Measurements from ENCODE around the gene ZDHHC4. TPM values are rescaled to one million over a fixed set of nuclear protein-coding genes. Genes with fewer than 3 reads are reported as not detected.

ZDHHC4 gene
- total and polyA plus RNA-seq, 8 donors: 54.5 to 75.9 (median 71.2) TPM

DNA sequence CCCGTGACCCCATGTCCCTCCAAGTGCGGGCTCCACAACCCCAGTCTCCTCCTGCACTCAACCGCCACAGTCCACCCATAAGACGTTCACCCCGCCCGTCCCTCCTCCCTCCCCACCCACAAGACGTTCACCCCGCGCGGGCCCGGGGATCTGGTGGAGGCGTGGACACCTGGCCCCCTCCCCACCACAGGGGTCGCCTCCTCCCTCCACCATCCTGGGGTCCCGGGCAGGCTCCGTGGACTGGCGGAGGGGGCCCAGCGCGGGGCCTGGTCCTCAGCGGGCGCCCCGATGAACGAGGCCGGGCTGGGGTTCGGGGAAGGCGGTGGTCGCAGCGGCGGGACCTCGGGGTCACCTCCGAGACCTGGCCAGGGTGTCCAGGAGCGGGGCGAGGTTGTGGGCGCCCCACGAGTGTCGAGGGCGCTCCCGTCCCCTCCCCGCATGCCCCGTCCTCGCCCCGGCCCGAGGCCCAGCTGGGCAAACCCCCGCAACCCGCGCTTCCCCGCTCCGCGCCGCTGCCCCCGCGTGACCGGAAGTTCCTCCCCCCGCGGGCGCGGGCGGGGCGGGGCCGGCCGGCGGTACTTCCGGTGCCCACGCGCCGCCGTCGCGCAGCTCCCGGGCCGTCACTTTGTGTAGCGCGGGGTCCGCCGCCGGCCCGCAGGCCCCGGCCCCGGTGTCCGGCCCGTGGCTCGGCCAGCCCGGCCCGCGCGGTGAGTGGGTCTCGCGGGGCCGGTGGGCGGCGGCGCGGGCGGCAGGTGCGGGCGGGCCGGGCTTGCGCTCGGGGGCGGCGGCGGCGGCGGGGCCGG lies 59.7 kb downstream of the ZDHHC4 start, which contains the start of gene ZNF316:
Gene ZNF316 (plus strand): TSS at position 578 of the 803 bp plus-strand sequence. CDS start 5,092 bp downstream, outside the sequence.
- Histone ChIP-seq H3K27me3 (no peaks in the 10 kb centered on the region), H3K4me3 (peak within 1 kb of the TSS; percentile 74 to 88), H3K36me3 (peaks cover 0 to 23% of the 10 kb centered on the region in 2 donors), H3K4me1 (peaks cover 7 to 43% of the 10 kb centered on the region in 2 donors), H3K9me3 (no peaks in the 10 kb centered on the region), H3K27ac (peak within 1 kb of the TSS; percentile 58 to 94)
- intact Hi-C loops (cut with DNase I): no loop called here
- ATAC-seq: peak; percentile 84
- peak; percentile 40 to 93 (median 60) for DNase-seq
- TF ChIP-seq, protein P1, sequence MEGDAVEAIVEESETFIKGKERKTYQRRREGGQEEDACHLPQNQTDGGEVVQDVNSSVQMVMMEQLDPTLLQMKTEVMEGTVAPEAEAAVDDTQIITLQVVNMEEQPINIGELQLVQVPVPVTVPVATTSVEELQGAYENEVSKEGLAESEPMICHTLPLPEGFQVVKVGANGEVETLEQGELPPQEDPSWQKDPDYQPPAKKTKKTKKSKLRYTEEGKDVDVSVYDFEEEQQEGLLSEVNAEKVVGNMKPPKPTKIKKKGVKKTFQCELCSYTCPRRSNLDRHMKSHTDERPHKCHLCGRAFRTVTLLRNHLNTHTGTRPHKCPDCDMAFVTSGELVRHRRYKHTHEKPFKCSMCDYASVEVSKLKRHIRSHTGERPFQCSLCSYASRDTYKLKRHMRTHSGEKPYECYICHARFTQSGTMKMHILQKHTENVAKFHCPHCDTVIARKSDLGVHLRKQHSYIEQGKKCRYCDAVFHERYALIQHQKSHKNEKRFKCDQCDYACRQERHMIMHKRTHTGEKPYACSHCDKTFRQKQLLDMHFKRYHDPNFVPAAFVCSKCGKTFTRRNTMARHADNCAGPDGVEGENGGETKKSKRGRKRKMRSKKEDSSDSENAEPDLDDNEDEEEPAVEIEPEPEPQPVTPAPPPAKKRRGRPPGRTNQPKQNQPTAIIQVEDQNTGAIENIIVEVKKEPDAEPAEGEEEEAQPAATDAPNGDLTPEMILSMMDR (IDR thresholded peaks at IDR 0.05): no peak

DNA sequence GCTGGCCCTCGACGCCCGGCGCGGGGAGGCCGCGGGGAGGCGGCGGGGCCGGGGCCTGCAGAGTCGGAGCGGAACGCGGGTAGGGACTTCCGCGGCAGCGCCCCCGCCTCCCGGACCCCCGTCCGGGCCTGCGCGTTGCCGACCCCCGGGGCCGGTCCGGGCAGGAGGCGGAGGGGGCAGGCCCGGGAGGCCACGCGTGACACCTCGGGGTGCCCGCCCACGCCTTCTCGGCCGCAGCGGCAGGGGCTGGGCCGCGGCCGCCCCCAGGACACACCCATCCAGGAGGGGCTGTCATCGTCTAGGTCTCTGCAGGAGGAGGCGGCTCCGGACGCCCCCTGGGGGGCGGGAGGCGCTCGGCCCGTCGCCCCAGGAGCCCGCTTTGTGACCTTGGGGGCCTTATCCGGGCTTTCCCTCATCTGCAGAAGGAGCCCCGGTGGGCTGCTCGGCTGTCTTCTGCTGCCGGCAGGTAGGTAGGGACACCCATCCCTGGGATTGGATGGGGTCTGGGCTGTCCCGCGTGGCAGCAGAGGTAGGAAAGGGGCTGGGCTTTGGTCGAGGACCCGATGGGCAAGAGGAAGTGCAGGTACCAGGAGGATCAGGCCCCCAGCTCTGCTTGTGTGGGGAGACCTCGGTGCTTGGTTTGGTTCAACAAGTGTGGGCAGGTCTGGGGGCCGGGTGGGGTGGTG lies 60.4 kb downstream of the ZDHHC4 start:
- no peaks in the 10 kb centered on the region for H3K9me3 ChIP-seq
- peak overlapping the region; percentile 74 to 88 for H3K4me3 ChIP-seq
- TF ChIP-seq, protein P1 (IDR thresholded peaks at IDR 0.05): peak in 1 of 2 donors; percentile 20
- intact Hi-C loops (cut with DNase I): no loop called here
- H3K4me1 ChIP-seq: peaks cover 7 to 43% of the 10 kb centered on the region in 2 donors
- DNase-seq (peak; percentile 11 to 86 (median 36)), ATAC-seq (peak; percentile 35)
- H3K36me3 ChIP-seq: peaks cover 0 to 31% of the 10 kb centered on the region in 2 donors
- no peaks in the 10 kb centered on the region for H3K27me3 ChIP-seq
- H3K27ac ChIP-seq: peak overlapping the region in 1 of 2 donors; percentile 70

Other genes with a start within 250 kb of the ZDHHC4 start
- gene FAM220A, start 228.5 kb upstream of the ZDHHC4 start, total RNA-seq: 10 to 100 TPM; 14.2 to 14.9 TPM
- 10 to 100 TPM; 18.5 to 21.3 (median 19.0) TPM for gene FAM220A, start 228.5 kb upstream of the ZDHHC4 start, polyA plus RNA-seq (ENCODE audit: insufficient read length in 6 of 6)
- 100 to 1,000 TPM; 263 to 303 TPM for gene RAC1, start 202.9 kb upstream of the ZDHHC4 start, total RNA-seq
- 100 to 1,000 TPM; 251 to 280 (median 275) TPM for gene RAC1, start 202.9 kb upstream of the ZDHHC4 start, polyA plus RNA-seq (ENCODE audit: insufficient read length in 6 of 6)
- gene DAGLB, start 129.5 kb upstream of the ZDHHC4 start, total RNA-seq: 10 to 100 TPM; 38.4 to 46.5 TPM
- gene DAGLB, start 129.5 kb upstream of the ZDHHC4 start, polyA plus RNA-seq (ENCODE audit: insufficient read length in 6 of 6): 10 to 100 TPM; 16.8 to 20.6 (median 17.8) TPM
- gene KDELR2, start 93.3 kb upstream of the ZDHHC4 start, total RNA-seq: 100 to 1,000 TPM; 214 to 240 TPM
- 100 to 1,000 TPM; 137 to 207 (median 148) TPM for gene KDELR2, start 93.3 kb upstream of the ZDHHC4 start, polyA plus RNA-seq (ENCODE audit: insufficient read length in 6 of 6)
- under 1 TPM; 0.21 to 0.35 TPM for gene GRID2IP, start 26.0 kb upstream of the ZDHHC4 start, total RNA-seq
- gene GRID2IP, start 26.0 kb upstream of the ZDHHC4 start, polyA plus RNA-seq (ENCODE audit: insufficient read length in 6 of 6): 1 to 10 TPM in 4 of 6 donors, under 1 TPM in 2; 0.77 to 1.3 (median 1.2) TPM
- 10 to 100 TPM; 30.2 to 31.5 TPM for gene INTS15, start 12.6 kb downstream of the ZDHHC4 start, total RNA-seq
- 10 to 100 TPM; 36.1 to 49.4 (median 39.5) TPM for gene INTS15, start 12.6 kb downstream of the ZDHHC4 start, polyA plus RNA-seq (ENCODE audit: insufficient read length in 6 of 6)
- 1 to 10 TPM; 3.4 to 3.6 TPM for gene ZNF853, start 38.2 kb downstream of the ZDHHC4 start, total RNA-seq
- gene ZNF853, start 38.2 kb downstream of the ZDHHC4 start, polyA plus RNA-seq (ENCODE audit: insufficient read length in 6 of 6): 10 to 100 TPM; 11.2 to 17.5 (median 15.5) TPM
- 10 to 100 TPM; 29.3 to 34.3 TPM for gene ZNF316, start 59.9 kb downstream of the ZDHHC4 start, total RNA-seq
- 10 to 100 TPM; 41.4 to 52.9 (median 47.3) TPM for gene ZNF316, start 59.9 kb downstream of the ZDHHC4 start, polyA plus RNA-seq (ENCODE audit: insufficient read length in 6 of 6)
- 10 to 100 TPM; 18.4 to 19.8 TPM for gene ZNF12, start 129.5 kb downstream of the ZDHHC4 start, total RNA-seq
- 10 to 100 TPM; 35.3 to 38.6 (median 36.9) TPM for gene ZNF12, start 129.5 kb downstream of the ZDHHC4 start, polyA plus RNA-seq (ENCODE audit: insufficient read length in 6 of 6)
- gene RSPH10B2, start 176.6 kb downstream of the ZDHHC4 start, total RNA-seq: 1 to 10 TPM in 1 of 2 donors, not detected in 1; 1.6 TPM
- gene RSPH10B2, start 176.6 kb downstream of the ZDHHC4 start, polyA plus RNA-seq (ENCODE audit: insufficient read length in 6 of 6): 1 to 10 TPM in 5 of 6 donors, under 1 TPM in 1; 0.92 to 5.7 (median 4.2) TPM
- 10 to 100 TPM; 63.9 to 64.5 TPM for gene CCZ1B, start 248.8 kb downstream of the ZDHHC4 start, total RNA-seq
- gene CCZ1B, start 248.8 kb downstream of the ZDHHC4 start, polyA plus RNA-seq (ENCODE audit: insufficient read length in 6 of 6): 10 to 100 TPM; 58.3 to 85.6 (median 81.1) TPM